ENCODE results near the gene ZC3H7B. TPM values are rescaled to one million over a fixed set of nuclear protein-coding genes. Genes with fewer than 3 reads are reported as not detected.
A peak's percentile ranks its signal among the peaks of the same experiment; 100 is the strongest.

ZC3H7B gene
- total RNA-seq: 10 to 100 TPM; 46.1 to 47.9 TPM

- no peaks in the 10 kb centered on the region for H3K9me3 Mint-ChIP-seq
- H3K27ac Mint-ChIP-seq: peak within 1 kb of the TSS; percentile 84
- peak; percentile 50 for TF ChIP-seq CTCF (IDR thresholded peaks at IDR 0.05)
- H3K36me3 Mint-ChIP-seq (ENCODE audit: low read depth): peaks cover 13% of the 10 kb centered on the region
- peaks cover 36% of the 10 kb centered on the region for H3K4me1 Mint-ChIP-seq (ENCODE audit: low read depth)
- ATAC-seq (peak; percentile 96), DNase-seq (peak; percentile 87)
- ChIA-PET POLR2A (interaction anchor here (0.6 to 1.7 kb wide), 9 partner anchors 8 to 350 kb away, joined by 3 to 32 read pairs (median 4); partner anchors contain the start of genes ACO2, PHF5A, RANGAP1 and RBX1), CTCF (interaction anchor here (0.7 to 3.0 kb wide), 8 partner anchors 11 to 379 kb away, joined by 3 to 12 read pairs (median 5); partner anchors contain the start of genes ACO2, PHF5A, RANGAP1 and TEF)
- intact Hi-C loops (cut with micrococcal nuclease): no loop called here
- peak within 1 kb of the TSS; percentile 77 for H3K4me3 Mint-ChIP-seq
- H3K27me3 Mint-ChIP-seq: no peaks in the 10 kb centered on the region
Observed at GRCh38 chr22:41301085-41302020, at the start of gene ZC3H7B. TSS of gene ZC3H7B (plus strand) at chr22:41301525. CDS start at chr22:41320661, 19,136 bp downstream.

- no peaks in the 10 kb centered on the region for H3K4me1 Mint-ChIP-seq (ENCODE audit: low read depth)
- H3K27me3 Mint-ChIP-seq: no peaks in the 10 kb centered on the region
- ChIA-PET POLR2A (interaction anchor here (0.8 to 1.1 kb wide), 3 partner anchors 10 to 411 kb away, joined by 3 to 4 read pairs (median 3); no protein-coding TSS in a partner anchor), CTCF (interaction anchor here (1.0 kb wide), 1 partner anchor 12 kb away, joined by 3 read pairs; no protein-coding TSS in a partner anchor)
- H3K4me3 Mint-ChIP-seq: no peak overlapping the region
- no peak for DNase-seq
- H3K36me3 Mint-ChIP-seq (ENCODE audit: low read depth): peaks cover 44% of the 10 kb centered on the region
- no peak for ATAC-seq
- H3K9me3 Mint-ChIP-seq: no peaks in the 10 kb centered on the region
- no peak for TF ChIP-seq CTCF (IDR thresholded peaks at IDR 0.05)
- intact Hi-C loops (cut with micrococcal nuclease): no loop called here
- H3K27ac Mint-ChIP-seq: no peak overlapping the region
Observed at GRCh38 chr22:41252365-41252764, 49.0 kb upstream of the ZC3H7B start.

GRCh38 chr22:41254230-41254629, 47.1 kb upstream of the ZC3H7B start:
- CTCF ChIA-PET: no interaction called here
- H3K36me3 Mint-ChIP-seq (ENCODE audit: low read depth): peaks cover 48% of the 10 kb centered on the region
- ATAC-seq: no peak

GRCh38 chr22:41256254-41257253, 44.8 kb upstream of the ZC3H7B start:
- Mint-ChIP-seq H3K36me3 (ENCODE audit: low read depth) (peaks cover 41% of the 10 kb centered on the region), H3K27ac (no peak overlapping the region), H3K9me3 (no peaks in the 10 kb centered on the region), H3K4me1 (ENCODE audit: low read depth) (no peaks in the 10 kb centered on the region), H3K4me3 (no peak overlapping the region), H3K27me3 (no peaks in the 10 kb centered on the region)
- no peak for TF ChIP-seq CTCF (IDR thresholded peaks at IDR 0.05)
- no peak for DNase-seq
- ChIA-PET CTCF (interaction anchor here (1.3 to 1.4 kb wide), 2 partner anchors 19 kb away, joined by 3 to 4 read pairs; no protein-coding TSS in a partner anchor), POLR2A (interaction anchor here (1.0 to 1.8 kb wide), 5 partner anchors 13 to 84 kb away, joined by 3 to 6 read pairs (median 3); partner anchors contain the start of genes CHADL and RANGAP1)
- no peak for ATAC-seq
- intact Hi-C loops (cut with micrococcal nuclease): no loop called here

More at GRCh38 chr22:41254230-41254629, 47.1 kb upstream of the ZC3H7B start:
- Mint-ChIP-seq H3K27me3 (no peaks in the 10 kb centered on the region), H3K27ac (peak overlapping the region; percentile 27), H3K9me3 (no peaks in the 10 kb centered on the region), H3K4me1 (ENCODE audit: low read depth) (no peaks in the 10 kb centered on the region), H3K4me3 (no peak overlapping the region)
- no peak for TF ChIP-seq CTCF (IDR thresholded peaks at IDR 0.05)
- DNase-seq: no peak
- POLR2A ChIA-PET: interaction anchor here (1.6 kb wide), 1 partner anchor 10 kb away, joined by 7 read pairs; no protein-coding TSS in a partner anchor
- intact Hi-C loops (cut with micrococcal nuclease): no loop called here
